DOHH2 (cell line): ENCODE data around the gene LAMTOR1.
"Not testable (repeated sequence)": the region's sequence is repeated elsewhere in the genome, so short reads cannot be mapped to it uniquely, and the experiment has no call there.

Experiments
- H3F3A ChIP-seq: fragments of 200-600 bp; sonication (generic), shearing (Covaris generic); 2 replicates; pipeline ENCODE4 v1.6.0; 2016; ENCODE audit warnings: antibody characterized with exemption, mild to moderate bottlenecking; ENCODE audit not compliant: control insufficient read depth, insufficient read depth
- H3K27ac ChIP-seq: fragments of 200-600 bp; sonication (generic); 2 replicates; pipeline ENCODE4 v1.5.1; 2014; ENCODE audit warnings: low read depth, mild to moderate bottlenecking, low read length, moderate library complexity
- H3K27me3 ChIP-seq: fragments of 200-600 bp; sonication (generic); 2 replicates; pipeline ENCODE4 v1.6.1; 2014; ENCODE audit warnings: mild to moderate bottlenecking, low read length, mixed read lengths; ENCODE audit not compliant: control insufficient read depth
- H3K36me3 ChIP-seq: fragments of 200-600 bp; sonication (generic); 2 replicates; pipeline ENCODE4 v1.6.1; 2014; ENCODE audit warnings: mild to moderate bottlenecking, low read length, moderate library complexity, mixed read lengths; ENCODE audit not compliant: control insufficient read depth
- H3K4me1 ChIP-seq: fragments of 200-600 bp; sonication (generic); 2 replicates; pipeline ENCODE4 v1.6.1; 2014; ENCODE audit warnings: mild to moderate bottlenecking, low read length, mixed read lengths; ENCODE audit not compliant: control insufficient read depth
- H3K4me2 ChIP-seq: fragments of 200-600 bp; sonication (generic); 2 replicates; pipeline ENCODE4 v1.6.0; 2014; ENCODE audit warnings: mild to moderate bottlenecking, low read length, moderate library complexity
- H3K4me3 ChIP-seq: fragments of 200-600 bp; sonication (generic); 2 replicates; pipeline ENCODE4 v1.5.1; 2014; ENCODE audit warnings: mild to moderate bottlenecking, low read length, mixed read lengths
- H3K79me2 ChIP-seq: fragments of 200-600 bp; sonication (generic); 2 replicates; pipeline ENCODE4 v1.6.1; 2014; ENCODE audit warnings: mild to moderate bottlenecking, low read length, mixed read lengths; ENCODE audit not compliant: control insufficient read depth
- H3K9me2 ChIP-seq: fragments of 200-600 bp; sonication (generic); replicated peaks from 2 replicates; pipeline ENCODE4 v1.6.1; 2014; ENCODE audit warnings: mild to moderate bottlenecking, low read length, mixed read lengths; ENCODE audit not compliant: control insufficient read depth
- H3K9me3 ChIP-seq: fragments of 200-600 bp; sonication (generic); 2 replicates; pipeline ENCODE4 v1.6.1; 2014; ENCODE audit warnings: antibody characterized with exemption, low read length, mixed read lengths; ENCODE audit not compliant: control insufficient read depth, insufficient read depth
- H4K20me1 ChIP-seq: fragments of 200-600 bp; sonication (generic); 2 replicates; pipeline ENCODE4 v1.6.0; 2014; ENCODE audit warnings: low read depth, mild to moderate bottlenecking, antibody characterized with exemption, low read length, moderate library complexity; ENCODE audit not compliant: control insufficient read depth, insufficient read depth
- CTCF ChIP-seq: fragments of 200-600 bp; sonication (generic); IDR thresholded peaks from one replicate; pipeline ENCODE4 v1.5.1; 2014; ENCODE audit warnings: antibody characterized with exemption, mild to moderate bottlenecking, low read depth, low read length; ENCODE audit not compliant: poor library complexity, severe bottlenecking
- EZH2phosphoT487 ChIP-seq: fragments of 200-600 bp; sonication (generic); IDR thresholded peaks from 2 replicates; pipeline ENCODE4 v1.6.1; 2017; ENCODE audit warnings: borderline replicate concordance, mild to moderate bottlenecking, antibody characterized with exemption, low read length, moderate library complexity, mixed read lengths

Gene LAMTOR1

GRCh38 chr11:72136684-72137262, 33.7 kb upstream of the LAMTOR1 start:
- Histone ChIP-seq H3K36me3 (no peaks in the 10 kb centered on the region), H3K9me3 (no peaks in the 10 kb centered on the region), H3K4me3 (no peak overlapping the region), H3K27me3 (peaks cover 18% of the 10 kb centered on the region), H3K79me2 (no peaks in the 10 kb centered on the region), H4K20me1 (no peaks in the 10 kb centered on the region), H3K27ac (no peak overlapping the region), H3K4me2 (no peak overlapping the region), H3K9me2 (no peaks in the 10 kb centered on the region), H3F3A (no peaks in the 10 kb centered on the region), H3K4me1 (no peaks in the 10 kb centered on the region)
- TF ChIP-seq EZH2phosphoT487 (no peak), CTCF (no peak)

GRCh38 chr11:72135891-72136683, 33.0 kb upstream of the LAMTOR1 start:
- TF ChIP-seq CTCF (no peak), EZH2phosphoT487 (no peak)
- no peaks in the 10 kb centered on the region for H4K20me1 ChIP-seq
- H3K36me3 ChIP-seq, result no peaks in the 10 kb centered on the region
- no peaks in the 10 kb centered on the region for H3K79me2 ChIP-seq
- H3K4me2 ChIP-seq, result no peak overlapping the region
- H3F3A ChIP-seq, result no peaks in the 10 kb centered on the region
- H3K9me2 ChIP-seq, result no peaks in the 10 kb centered on the region
- no peaks in the 10 kb centered on the region for H3K9me3 ChIP-seq
- no peak overlapping the region for H3K27ac ChIP-seq
- no peak overlapping the region for H3K4me3 ChIP-seq
- H3K4me1 ChIP-seq, result no peaks in the 10 kb centered on the region
- peaks cover 11% of the 10 kb centered on the region for H3K27me3 ChIP-seq

GRCh38 chr11:72135473-72135872, 32.4 kb upstream of the LAMTOR1 start, which contains the start of gene FOLR3:
FOLR3 (plus strand) TSS chr11:72135725; CDS start chr11:72135953, 228 bp downstream.
- H3K36me3 ChIP-seq, H3K79me2 ChIP-seq, H3K9me2 ChIP-seq, H4K20me1 ChIP-seq, H3K27me3 ChIP-seq, H3K9me3 ChIP-seq, H3F3A ChIP-seq, H3K4me3 ChIP-seq, H3K27ac ChIP-seq, H3K4me2 ChIP-seq, H3K4me1 ChIP-seq: not testable (repeated sequence)

- Histone ChIP-seq H3K9me3 (peaks cover 20% of the 10 kb centered on the region), H4K20me1 (no peaks in the 10 kb centered on the region), H3K4me1 (no peaks in the 10 kb centered on the region), H3F3A (no peaks in the 10 kb centered on the region), H3K9me2 (no peaks in the 10 kb centered on the region), H3K27me3 (peaks cover 9% of the 10 kb centered on the region), H3K36me3 (no peaks in the 10 kb centered on the region), H3K27ac (no peak overlapping the region), H3K4me2 (no peak overlapping the region), H3K4me3 (no peak overlapping the region), H3K79me2 (no peaks in the 10 kb centered on the region)
- TF ChIP-seq EZH2phosphoT487 (no peak), CTCF (no peak)
Observed at GRCh38 chr11:72132646-72133045, 29.5 kb upstream of the LAMTOR1 start.
